HepG2 (cell line): ENCODE measurements around the gene CFAP97D1. TPM values are rescaled to one million over a fixed set of nuclear protein-coding genes. Genes with fewer than 3 reads are reported as not detected.

Source experiments
- ATRX ChIP-seq: sonication (generic); formaldehyde crosslinking; IDR thresholded peaks from 2 replicates; pipeline ENCODE4 v1.4.0; 2020; ENCODE audit warnings: missing genetic modification reagents, borderline replicate concordance
- CEBPB ChIP-seq: IDR thresholded peaks from 2 replicates; pipeline ENCODE4 v1.6.1; 2011; ENCODE audit warnings: low read depth, low read length, improper control_type of control experiment, borderline replicate concordance
- GATAD1 ChIP-seq: IDR thresholded peaks from 2 replicates; pipeline ENCODE4 v1.6.1; 2016; ENCODE audit warnings: missing genetic modification reagents, missing compliant biosample characterization
- HOXA5 ChIP-seq: sonication (generic); formaldehyde crosslinking; IDR thresholded peaks from 2 replicates; pipeline ENCODE4 v1.4.0; 2020; ENCODE audit warnings: missing genetic modification reagents
- JDP2 ChIP-seq: sonication (generic); formaldehyde crosslinking; IDR thresholded peaks from 2 replicates; pipeline ENCODE4 v1.8.1; 2022; ENCODE audit warnings: missing genetic modification reagents, borderline replicate concordance
- KDM5B ChIP-seq: sonication (generic); formaldehyde crosslinking; IDR thresholded peaks from 2 replicates; pipeline ENCODE4 v1.4.0; 2020; ENCODE audit warnings: missing genetic modification reagents, mild to moderate bottlenecking, borderline replicate concordance
- KLF6 ChIP-seq: IDR thresholded peaks from 2 replicates; pipeline ENCODE4 v1.8.0; 2016; ENCODE audit warnings: missing biosample characterization, missing genetic modification reagents
- MBD4 ChIP-seq: IDR thresholded peaks from 2 replicates; pipeline ENCODE4 v1.6.1; 2012; ENCODE audit warnings: low read length, inconsistent platforms, borderline replicate concordance
- NFE2L1 ChIP-seq: sonication (generic); formaldehyde crosslinking; IDR thresholded peaks from 2 replicates; pipeline ENCODE4 v1.4.0; 2020; ENCODE audit warnings: missing genetic modification reagents, mild to moderate bottlenecking, borderline replicate concordance
- SRSF4 ChIP-seq: fragments of 200-400 bp; formaldehyde crosslinking; IDR thresholded peaks from one replicate; pipeline ENCODE4 v1.6.1; 2018; ENCODE audit warnings: mild to moderate bottlenecking, low read depth, low read length, moderate library complexity; ENCODE audit not compliant: poor library complexity, severe bottlenecking
- TEAD3 ChIP-seq: optimal IDR thresholded peaks from 2 replicates; pipeline ENCODE3; 2016; ENCODE audit warnings: borderline replicate concordance
- YEATS2 ChIP-seq: sonication (generic); formaldehyde crosslinking; IDR thresholded peaks from 2 replicates; pipeline ENCODE4 v1.4.0; 2020; ENCODE audit warnings: missing genetic modification reagents, borderline replicate concordance
- ZBTB21 ChIP-seq: sonication (generic); formaldehyde crosslinking; IDR thresholded peaks from 2 replicates; pipeline ENCODE4 v1.4.0; 2020; ENCODE audit warnings: missing genetic modification reagents
- ZFP62 ChIP-seq: sonication (generic); formaldehyde crosslinking; IDR thresholded peaks from 2 replicates; pipeline ENCODE4 v1.4.0; 2020; ENCODE audit warnings: missing genetic modification reagents
- ZNF121 ChIP-seq: sonication (generic); formaldehyde crosslinking; IDR thresholded peaks from 2 replicates; pipeline ENCODE4 v1.5.0; 2020; ENCODE audit warnings: mild to moderate bottlenecking, missing genetic modification reagents
- ZNF232 ChIP-seq: sonication (generic); formaldehyde crosslinking; IDR thresholded peaks from 2 replicates; pipeline ENCODE4 v1.4.0; 2020; ENCODE audit warnings: missing genetic modification reagents, borderline replicate concordance
- ZNF430 ChIP-seq: sonication (generic); formaldehyde crosslinking; IDR thresholded peaks from 2 replicates; pipeline ENCODE4 v1.9.0; 2021; ENCODE audit warnings: mild to moderate bottlenecking, missing genetic modification reagents
- ZNF720 ChIP-seq: sonication (generic); formaldehyde crosslinking; IDR thresholded peaks from 2 replicates; pipeline ENCODE4 v1.4.0; 2020; ENCODE audit warnings: missing genetic modification reagents
- ZNF776 ChIP-seq: sonication (generic); formaldehyde crosslinking; IDR thresholded peaks from 2 replicates; pipeline ENCODE4 v1.4.0; 2020; ENCODE audit warnings: mild to moderate bottlenecking, missing genetic modification reagents
- ZNF816 ChIP-seq: sonication (generic); formaldehyde crosslinking; IDR thresholded peaks from 2 replicates; pipeline ENCODE4 v1.8.0; 2022; ENCODE audit warnings: missing genetic modification reagents, mild to moderate bottlenecking, borderline replicate concordance
- polyA plus RNA-seq, 8 experiments: library from polyadenylated mRNA; depleted of rRNA in 3 of 8; stranded (reverse) in 7 of 8; unstranded in 1 of 8; fragments of >200 nt; fragmentation: Illumina TruSeq in 4 of 8; extraction: Trizol in 4 of 8; gene quantifications; 2 replicates each; pipeline versions ENCODE4 v1.2.1 to v1.2.3, GENCODE V29; 2011 to 2016; ENCODE audit warnings: low read depth in 4 of 8, missing spikeins in 1 of 8, mixed read lengths in 1 of 8; ENCODE audit not compliant: insufficient read depth in 1 of 8
- total RNA-seq, 5 experiments: library from RNA; depleted of rRNA; stranded (reverse); fragments of >200 nt; fragmentation: Illumina TruSeq; extraction: Trizol; gene quantifications; 2 replicates each; pipeline ENCODE4 v1.2.3, GENCODE V29; 2016; ENCODE audit warnings: low read depth in 1 of 5
- TF ChIP-seq, protein P1 (sequence below): sonication (generic); formaldehyde crosslinking; IDR thresholded peaks from 2 replicates; pipeline ENCODE4 v1.5.0; 2020; ENCODE audit warnings: missing genetic modification reagents
- TF ChIP-seq, protein P2 (sequence below): sonication (generic); formaldehyde crosslinking; IDR thresholded peaks from 2 replicates; pipeline ENCODE4 v1.4.0; 2020; ENCODE audit warnings: missing genetic modification reagents, low read depth, mild to moderate bottlenecking, borderline replicate concordance
- TF ChIP-seq, protein P3 (sequence below): sonication (generic); formaldehyde crosslinking; IDR thresholded peaks from 2 replicates; pipeline ENCODE4 v1.5.0; 2020; ENCODE audit warnings: missing genetic modification reagents, mild to moderate bottlenecking, borderline replicate concordance
- TF ChIP-seq, protein P4 (sequence below), 2 experiments: fragments of 450-650 bp in 1 of 2; sonication (generic) in 1 of 2; formaldehyde crosslinking; IDR thresholded peaks; 2 replicates each; pipeline versions ENCODE4 v1.5.0 to v1.8.0; 2020 to 2022; ENCODE audit warnings: mild to moderate bottlenecking in 1 of 2, missing genetic modification reagents in 1 of 2
- TF ChIP-seq, protein P5 (sequence below): sonication (generic); formaldehyde crosslinking; IDR thresholded peaks from 2 replicates; pipeline ENCODE4 v1.8.1; 2023; ENCODE audit warnings: mild to moderate bottlenecking, inconsistent platforms, moderate library complexity, missing genetic modification reagents, borderline replicate concordance

The CFAP97D1 gene
- total and polyA plus RNA-seq, 2 of the 13 experiments (the other 11 are each of a cell fraction or from before 2014, with no cell fraction given): 0.02 TPM; not detected in 1

DNA sequence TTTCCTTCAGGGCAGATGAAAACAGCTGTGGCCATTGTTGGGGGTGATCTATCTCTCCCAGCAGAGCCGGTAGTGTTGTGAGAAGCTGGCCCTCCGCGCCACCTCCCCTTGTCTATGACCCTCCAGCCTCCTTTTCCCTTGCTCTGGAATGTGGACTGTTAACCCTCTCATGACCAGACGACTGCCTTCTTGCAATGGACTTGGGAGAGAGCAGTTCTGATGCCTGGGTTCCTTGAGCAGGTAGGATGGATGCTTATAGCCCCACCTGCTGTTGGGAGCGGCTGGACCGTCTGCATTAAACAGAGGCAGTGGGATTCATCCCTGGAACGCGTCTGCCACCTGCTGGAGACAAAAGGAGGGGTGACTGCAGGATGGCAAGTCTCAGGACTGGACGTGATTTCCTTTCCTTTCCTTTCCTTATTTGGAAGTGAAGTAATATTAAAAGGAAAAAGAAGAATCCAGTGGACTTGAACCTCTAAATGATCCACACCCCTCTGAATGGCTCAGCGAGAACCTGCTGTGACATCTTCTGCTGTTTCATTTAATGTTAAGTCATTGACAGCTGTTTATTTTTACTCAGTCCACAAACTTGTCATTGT is 19.9 kb upstream of the CFAP97D1 start (continued):
- TF ChIP-seq, protein P1, sequence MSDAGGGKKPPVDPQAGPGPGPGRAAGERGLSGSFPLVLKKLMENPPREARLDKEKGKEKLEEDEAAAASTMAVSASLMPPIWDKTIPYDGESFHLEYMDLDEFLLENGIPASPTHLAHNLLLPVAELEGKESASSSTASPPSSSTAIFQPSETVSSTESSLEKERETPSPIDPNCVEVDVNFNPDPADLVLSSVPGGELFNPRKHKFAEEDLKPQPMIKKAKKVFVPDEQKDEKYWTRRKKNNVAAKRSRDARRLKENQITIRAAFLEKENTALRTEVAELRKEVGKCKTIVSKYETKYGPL: no peak
- TF ChIP-seq, protein P2, sequence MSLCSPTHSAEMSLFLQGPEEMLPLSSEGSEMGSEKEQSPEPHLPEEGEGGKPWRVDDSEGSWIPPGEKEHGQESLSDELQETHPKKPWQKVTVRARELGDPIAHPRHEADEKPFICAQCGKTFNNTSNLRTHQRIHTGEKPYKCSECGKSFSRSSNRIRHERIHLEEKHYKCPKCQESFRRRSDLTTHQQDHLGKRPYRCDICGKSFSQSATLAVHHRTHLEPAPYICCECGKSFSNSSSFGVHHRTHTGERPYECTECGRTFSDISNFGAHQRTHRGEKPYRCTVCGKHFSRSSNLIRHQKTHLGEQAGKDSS (CRISPR knock-in tag): peak; percentile 66; the same call in 1 of the 2 replicates
- no peak for TF ChIP-seq ZNF121 (CRISPR knock-in tag)
- no peak for TF ChIP-seq ZFP62
- TF ChIP-seq KDM5B: peak; percentile 43; the same call in 1 of the 2 replicates
- TF ChIP-seq HOXA5: no peak
- no peak for TF ChIP-seq SRSF4
- TF ChIP-seq ATRX (CRISPR knock-in tag): no peak
- no peak for TF ChIP-seq NFE2L1
- TF ChIP-seq ZBTB21 (CRISPR knock-in tag): 0 out of 2 replicates have a peak, but pooled peaks have one; percentile 28
- peak; percentile 74 for TF ChIP-seq GATAD1 (CRISPR knock-in tag)
- peak; percentile 76; the same call in 1 of the 2 replicates for TF ChIP-seq YEATS2 (CRISPR knock-in tag)
- TF ChIP-seq ZNF430: no peak
- TF ChIP-seq JDP2 (CRISPR knock-in tag): no peak
- TF ChIP-seq, protein P3, sequence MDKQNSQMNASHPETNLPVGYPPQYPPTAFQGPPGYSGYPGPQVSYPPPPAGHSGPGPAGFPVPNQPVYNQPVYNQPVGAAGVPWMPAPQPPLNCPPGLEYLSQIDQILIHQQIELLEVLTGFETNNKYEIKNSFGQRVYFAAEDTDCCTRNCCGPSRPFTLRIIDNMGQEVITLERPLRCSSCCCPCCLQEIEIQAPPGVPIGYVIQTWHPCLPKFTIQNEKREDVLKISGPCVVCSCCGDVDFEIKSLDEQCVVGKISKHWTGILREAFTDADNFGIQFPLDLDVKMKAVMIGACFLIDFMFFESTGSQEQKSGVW (CRISPR knock-in tag): no peak
- peak; percentile 92 for TF ChIP-seq TEAD3 (CRISPR knock-in tag)
- TF ChIP-seq, protein P4, sequence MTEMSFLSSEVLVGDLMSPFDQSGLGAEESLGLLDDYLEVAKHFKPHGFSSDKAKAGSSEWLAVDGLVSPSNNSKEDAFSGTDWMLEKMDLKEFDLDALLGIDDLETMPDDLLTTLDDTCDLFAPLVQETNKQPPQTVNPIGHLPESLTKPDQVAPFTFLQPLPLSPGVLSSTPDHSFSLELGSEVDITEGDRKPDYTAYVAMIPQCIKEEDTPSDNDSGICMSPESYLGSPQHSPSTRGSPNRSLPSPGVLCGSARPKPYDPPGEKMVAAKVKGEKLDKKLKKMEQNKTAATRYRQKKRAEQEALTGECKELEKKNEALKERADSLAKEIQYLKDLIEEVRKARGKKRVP (CRISPR knock-in tag; IDR thresholded peaks at IDR 0.05): no peak
- TF ChIP-seq ZNF232 (CRISPR knock-in tag): no peak
- TF ChIP-seq CEBPB: no peak
- TF ChIP-seq, protein P5, sequence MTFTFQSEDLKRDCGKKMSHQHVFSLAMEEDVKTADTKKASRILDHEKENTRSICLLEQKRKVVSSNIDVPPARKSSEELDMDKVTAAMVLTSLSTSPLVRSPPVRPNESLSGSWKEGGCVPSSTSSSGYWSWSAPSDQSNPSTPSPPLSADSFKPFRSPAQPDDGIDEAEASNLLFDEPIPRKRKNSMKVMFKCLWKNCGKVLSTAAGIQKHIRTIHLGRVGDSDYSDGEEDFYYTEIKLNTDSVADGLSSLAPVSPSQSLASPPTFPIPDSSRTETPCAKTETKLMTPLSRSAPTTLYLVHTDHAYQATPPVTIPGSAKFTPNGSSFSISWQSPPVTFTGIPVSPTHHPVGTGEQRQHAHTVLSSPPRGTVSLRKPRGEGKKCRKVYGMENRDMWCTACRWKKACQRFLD: no peak
- peak; percentile 61; the same call in 1 of the 2 replicates for TF ChIP-seq KLF6 (CRISPR knock-in tag)
- TF ChIP-seq ZNF816 (CRISPR knock-in tag): no peak
- no peak for TF ChIP-seq ZNF776 (CRISPR knock-in tag)
- no peak for TF ChIP-seq ZNF720 (CRISPR knock-in tag)
- no peak for TF ChIP-seq MBD4
